C4-2B (cell line): ENCODE results near the gene AGBL4.

ENCODE experiments used
- H3K27ac ChIP-seq: fragments of 450-650 bp; 2 replicates; pipeline ENCODE4 v1.5.1; 2017
- ZFX ChIP-seq: fragments of 450-650 bp; IDR thresholded peaks from 2 replicates; pipeline ENCODE4 v1.6.1; 2017
- TF ChIP-seq, protein P1 (sequence below): fragments of 450-650 bp; conservative IDR thresholded peaks from 2 replicates; pipeline ENCODE4 v1.5.1; 2017; ENCODE audit warnings: mild to moderate bottlenecking

The AGBL4 gene

DNA sequence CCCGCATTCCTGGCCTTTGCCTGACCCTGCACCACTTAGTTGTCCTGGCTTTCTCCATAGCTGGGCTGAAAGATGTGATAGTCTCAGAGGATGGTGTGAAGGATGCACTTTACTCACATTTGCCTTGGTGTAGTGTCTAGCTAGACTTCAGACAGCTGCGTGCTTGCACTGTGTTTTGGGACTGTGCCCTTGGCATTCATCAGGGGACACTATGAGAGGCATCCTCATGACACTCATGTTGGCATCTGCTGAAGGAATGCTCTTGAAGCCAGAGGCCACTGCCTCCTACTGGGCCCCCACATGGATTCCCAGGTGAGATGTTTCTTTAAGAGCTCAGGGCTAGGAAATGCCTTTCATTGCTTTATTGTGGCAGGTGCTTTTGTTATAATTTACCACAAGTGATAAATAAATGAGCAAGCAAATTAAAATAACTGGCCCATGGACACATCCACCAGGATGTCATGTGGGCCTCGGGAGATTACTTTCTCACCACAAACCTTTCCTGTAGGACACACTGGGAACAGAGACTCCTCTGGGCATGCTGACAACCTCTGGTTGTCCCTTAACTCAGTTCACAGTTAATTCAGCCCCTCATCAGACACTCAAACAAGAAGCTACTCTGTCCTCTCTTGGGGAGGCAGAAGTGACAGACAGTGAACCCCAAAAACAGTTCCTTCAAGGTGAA lies 1452.3 kb downstream of the AGBL4 start:
- no peak for TF ChIP-seq ZFX
- TF ChIP-seq, protein P1, sequence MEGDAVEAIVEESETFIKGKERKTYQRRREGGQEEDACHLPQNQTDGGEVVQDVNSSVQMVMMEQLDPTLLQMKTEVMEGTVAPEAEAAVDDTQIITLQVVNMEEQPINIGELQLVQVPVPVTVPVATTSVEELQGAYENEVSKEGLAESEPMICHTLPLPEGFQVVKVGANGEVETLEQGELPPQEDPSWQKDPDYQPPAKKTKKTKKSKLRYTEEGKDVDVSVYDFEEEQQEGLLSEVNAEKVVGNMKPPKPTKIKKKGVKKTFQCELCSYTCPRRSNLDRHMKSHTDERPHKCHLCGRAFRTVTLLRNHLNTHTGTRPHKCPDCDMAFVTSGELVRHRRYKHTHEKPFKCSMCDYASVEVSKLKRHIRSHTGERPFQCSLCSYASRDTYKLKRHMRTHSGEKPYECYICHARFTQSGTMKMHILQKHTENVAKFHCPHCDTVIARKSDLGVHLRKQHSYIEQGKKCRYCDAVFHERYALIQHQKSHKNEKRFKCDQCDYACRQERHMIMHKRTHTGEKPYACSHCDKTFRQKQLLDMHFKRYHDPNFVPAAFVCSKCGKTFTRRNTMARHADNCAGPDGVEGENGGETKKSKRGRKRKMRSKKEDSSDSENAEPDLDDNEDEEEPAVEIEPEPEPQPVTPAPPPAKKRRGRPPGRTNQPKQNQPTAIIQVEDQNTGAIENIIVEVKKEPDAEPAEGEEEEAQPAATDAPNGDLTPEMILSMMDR = no peak

DNA sequence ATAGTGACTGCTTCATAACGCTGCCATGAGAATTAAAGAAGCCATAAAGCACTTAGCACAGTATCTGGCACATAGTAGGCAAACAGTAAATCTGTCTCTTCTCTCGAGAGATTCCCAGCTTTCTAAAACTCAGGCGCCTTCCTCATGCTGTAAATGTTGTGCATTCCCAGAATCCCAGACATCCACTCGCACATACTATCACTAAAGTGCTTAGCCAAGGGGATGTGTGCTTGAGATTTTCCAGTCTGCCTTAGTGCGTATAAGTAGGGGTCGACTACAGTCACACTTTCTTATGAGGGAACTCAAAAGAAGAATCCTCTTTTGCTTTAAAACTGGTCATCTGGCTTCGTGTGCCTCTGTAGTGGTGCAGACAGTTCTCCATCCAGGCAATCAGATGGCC lies 1453.2 kb downstream of the AGBL4 start:
- TF ChIP-seq, protein P1 = no peak
- no peak for TF ChIP-seq ZFX
- no peak overlapping the region for H3K27ac ChIP-seq

More for the DNA sequence above, 1452.3 kb downstream of the AGBL4 start:
- H3K27ac ChIP-seq = no peak overlapping the region

DNA sequence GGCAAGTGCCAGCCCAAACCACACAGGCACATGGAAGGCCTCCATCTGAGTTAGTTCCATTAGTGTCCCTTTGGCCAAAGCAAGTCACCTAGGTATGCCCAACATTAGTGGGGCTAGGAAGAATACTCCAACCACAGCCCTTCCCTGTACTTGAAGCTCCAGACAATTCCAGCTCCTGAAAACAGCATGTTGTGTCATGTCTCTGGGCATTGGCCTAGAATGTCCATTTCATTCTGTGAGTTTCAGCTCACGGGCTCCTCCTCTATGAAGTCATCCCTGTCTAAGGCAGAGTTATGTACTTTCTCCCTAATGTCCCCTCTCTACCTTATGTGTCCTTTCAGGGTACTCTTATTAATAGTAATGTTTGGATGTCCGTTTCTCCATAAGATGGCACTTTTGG lies 1455.3 kb downstream of the AGBL4 start:
- H3K27ac ChIP-seq = no peak overlapping the region
- TF ChIP-seq, protein P1 = no peak
- TF ChIP-seq ZFX = no peak

DNA sequence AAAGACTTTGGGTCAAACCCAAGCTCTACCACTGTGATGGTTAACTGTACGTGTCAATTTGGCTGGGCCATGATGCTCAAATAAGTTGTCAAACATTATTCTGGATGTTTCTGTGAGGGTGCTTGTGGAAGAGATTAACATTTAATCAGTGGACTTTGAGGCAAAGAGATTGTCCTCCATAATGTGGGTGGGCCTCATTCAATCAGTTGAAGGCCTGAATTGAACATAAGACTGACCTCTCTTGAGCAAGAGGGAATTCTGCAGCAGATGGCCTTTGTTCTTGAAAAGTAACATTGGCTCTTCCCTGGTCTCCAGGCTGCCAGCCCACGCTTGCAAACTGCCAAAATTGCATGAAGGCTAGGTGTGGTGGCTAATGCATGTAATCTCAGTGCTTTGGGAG lies 1457.3 kb downstream of the AGBL4 start:
- TF ChIP-seq, protein P1 = no peak
- TF ChIP-seq ZFX = no peak
- no peak overlapping the region for H3K27ac ChIP-seq

DNA sequence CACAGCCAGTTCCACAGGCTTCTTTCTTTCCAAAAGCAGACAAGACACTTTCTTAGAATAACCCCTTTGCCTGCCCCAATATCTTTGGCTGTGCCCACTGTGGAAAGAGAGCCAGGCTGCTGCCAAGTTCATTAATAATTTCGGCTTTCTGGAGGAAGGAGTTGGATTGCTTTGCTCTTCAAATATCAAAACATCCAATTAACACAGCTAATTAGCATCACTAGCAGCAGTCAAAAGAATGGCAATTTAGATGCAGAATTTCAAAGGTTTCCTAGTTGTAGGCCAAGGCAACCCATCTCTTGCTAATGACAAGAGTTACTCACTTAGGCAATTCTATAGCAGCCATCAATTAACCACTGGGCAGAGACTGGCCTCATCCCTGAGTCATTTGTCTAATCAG lies 1460.7 kb downstream of the AGBL4 start:
- TF ChIP-seq, protein P1 = no peak
- no peak for TF ChIP-seq ZFX
- H3K27ac ChIP-seq = no peak overlapping the region

DNA sequence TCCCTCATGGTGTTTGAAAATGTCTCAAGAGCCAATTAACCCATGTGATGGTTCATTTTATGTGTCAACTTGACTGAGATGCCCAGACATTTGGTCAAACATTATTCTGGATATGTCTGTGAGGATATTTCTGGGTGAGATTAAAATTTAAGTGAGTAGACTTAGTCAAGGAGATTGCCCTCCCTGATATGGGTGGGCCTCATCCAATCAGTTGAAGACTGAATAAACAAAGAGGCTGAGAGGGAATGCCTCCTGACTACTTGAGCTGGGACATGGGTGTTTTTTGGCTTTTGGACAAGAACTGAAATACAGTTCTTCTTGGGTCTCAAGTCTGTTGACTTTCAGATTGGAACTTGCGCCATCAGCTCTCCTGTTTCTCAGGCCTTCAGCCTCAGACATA lies 1462.3 kb downstream of the AGBL4 start:
- no peak overlapping the region for H3K27ac ChIP-seq
- TF ChIP-seq, protein P1 = no peak
- no peak for TF ChIP-seq ZFX

DNA sequence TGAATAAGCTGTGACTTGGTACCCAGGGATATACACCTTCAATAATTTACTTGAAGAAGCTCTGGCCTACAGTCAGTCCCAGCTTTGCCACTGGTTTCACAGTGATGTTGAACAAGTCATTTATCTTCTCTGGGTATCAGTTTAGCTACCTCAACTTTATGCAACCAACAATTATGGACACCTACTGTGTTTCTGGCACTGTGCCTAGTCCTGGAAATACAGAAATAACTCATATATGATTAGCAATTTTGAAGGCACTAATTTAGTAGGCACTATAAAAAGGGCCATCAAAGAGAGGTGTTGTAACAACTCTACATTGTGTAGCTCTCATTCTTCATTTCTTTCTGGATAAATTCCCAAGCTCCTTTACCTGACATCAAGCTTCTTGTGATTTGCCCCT lies 1463.2 kb downstream of the AGBL4 start:
- TF ChIP-seq ZFX = no peak
- TF ChIP-seq, protein P1 = no peak
- H3K27ac ChIP-seq = no peak overlapping the region
